ENCODE data around the gene SLC44A5.
"Not testable (repeated sequence)": the region's sequence is repeated elsewhere in the genome, so short reads cannot be mapped to it uniquely, and the experiment has no call there.

The SLC44A5 gene

DNA sequence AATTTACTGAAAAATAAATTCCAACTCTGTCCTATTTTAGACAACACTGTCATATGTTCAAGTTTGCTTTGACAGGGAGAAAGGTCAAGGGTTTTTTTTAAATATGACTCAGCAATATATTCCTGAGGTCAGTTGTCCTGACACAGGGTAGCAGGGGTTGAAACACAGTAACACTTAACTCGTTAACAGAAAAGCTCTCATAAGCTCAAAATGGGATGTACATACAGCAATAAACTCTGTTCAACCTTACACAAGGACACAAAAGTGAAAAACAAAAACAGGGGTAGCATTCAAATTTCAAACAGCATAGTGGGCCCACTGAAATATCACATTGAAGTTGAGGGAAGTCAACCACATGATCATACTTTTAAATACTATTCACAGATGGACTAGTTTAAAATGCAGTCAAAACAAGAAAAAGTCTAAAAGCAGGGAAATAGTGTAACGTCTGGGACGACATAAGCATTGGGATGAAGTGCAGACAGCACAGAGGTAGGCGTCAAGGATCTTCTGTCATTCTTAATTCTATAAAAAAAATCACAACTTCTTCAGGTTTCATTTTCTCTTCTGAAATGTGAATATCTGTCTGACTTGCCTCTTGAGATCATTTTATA lies 89.9 kb downstream of the SLC44A5 start:
- DNase-seq = no peak

GRCh38 chr1:75519651-75520427 lies 91.1 kb downstream of the SLC44A5 start:
- no peak for DNase-seq

GRCh38 chr1:75518686-75519085 lies 92.2 kb downstream of the SLC44A5 start:
- DNase-seq = no peak

GRCh38 chr1:75514270-75514669 lies 96.6 kb downstream of the SLC44A5 start:
- DNase-seq = no peak

DNA sequence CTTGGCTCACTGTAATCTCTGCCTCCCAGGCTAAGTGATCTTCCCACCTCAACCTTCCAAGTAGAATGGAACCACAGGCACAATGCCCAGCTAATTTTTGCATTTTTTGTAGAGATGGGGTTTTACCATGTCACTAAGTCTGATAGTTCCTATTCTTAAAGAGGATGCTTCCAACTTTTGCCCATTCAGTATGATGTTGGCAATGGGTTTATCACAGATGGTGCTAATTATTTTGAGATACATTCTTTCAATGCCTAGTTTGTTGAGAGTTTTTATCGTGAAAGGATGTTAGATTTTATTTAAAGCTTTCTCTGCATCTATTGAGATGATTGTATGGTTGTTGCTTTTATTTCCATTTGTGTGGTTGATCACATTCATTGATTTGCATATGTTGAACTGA lies 103.9 kb downstream of the SLC44A5 start:
- DNase-seq = no peak

GRCh38 chr1:75503221-75503974 lies 107.5 kb downstream of the SLC44A5 start:
- no peak for DNase-seq

- DNase-seq = no peak
Measured at GRCh38 chr1:75502776-75503175, 108.1 kb downstream of the SLC44A5 start.

DNA sequence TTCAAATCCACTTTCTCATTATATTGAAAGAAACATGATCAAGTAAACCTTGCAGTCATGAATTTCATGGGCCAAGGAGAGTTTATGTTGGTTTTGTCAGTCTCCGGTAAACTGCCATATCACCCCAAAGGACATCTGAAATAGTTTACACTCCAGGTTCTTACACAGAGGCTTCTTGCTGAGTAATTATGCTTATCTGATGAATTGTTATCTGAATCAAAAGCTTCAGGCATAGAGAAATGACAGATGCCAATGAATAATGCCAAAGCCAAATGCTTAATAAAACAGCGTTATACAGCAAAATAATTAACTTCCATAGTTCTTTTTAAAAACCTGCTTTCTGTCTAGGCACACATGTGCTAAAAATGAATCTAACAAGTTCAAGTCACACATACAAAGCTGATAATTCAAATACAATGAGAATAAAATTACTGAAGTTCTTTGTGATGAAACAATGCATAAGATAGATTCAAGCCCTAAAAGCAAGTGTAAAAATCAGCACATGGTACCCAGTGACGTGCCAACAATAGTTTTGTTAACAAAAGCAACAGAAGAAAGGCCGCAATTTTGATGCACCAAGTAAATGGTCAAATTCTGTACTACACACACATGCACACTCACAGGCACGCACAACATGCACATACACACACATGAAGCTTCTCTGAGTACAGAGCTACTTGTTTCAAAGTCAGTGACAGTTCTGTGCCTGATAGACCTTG lies 109.2 kb downstream of the SLC44A5 start:
- DNase-seq = no peak

- DNase-seq = no peak
Measured at GRCh38 chr1:75492011-75492410, 118.9 kb downstream of the SLC44A5 start.

DNA sequence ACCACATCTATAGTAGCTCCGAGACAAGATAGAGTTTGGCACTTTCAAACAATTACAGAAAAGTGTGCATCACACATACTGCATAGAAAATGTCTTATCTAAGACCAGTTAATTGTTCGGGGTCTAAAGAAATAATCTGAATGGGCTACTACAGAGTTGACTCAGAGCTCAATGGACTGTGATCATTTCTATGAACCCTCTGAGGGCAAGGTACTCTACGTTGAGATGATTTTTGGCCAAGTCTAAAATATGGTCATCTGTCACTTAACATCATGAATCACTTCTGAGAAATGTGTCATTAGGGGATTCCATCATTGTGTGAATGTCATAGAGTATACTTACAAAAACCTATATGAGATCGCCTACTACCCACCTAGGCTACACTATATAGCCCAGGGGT lies 123.5 kb downstream of the SLC44A5 start:
- no peak for DNase-seq

DNA sequence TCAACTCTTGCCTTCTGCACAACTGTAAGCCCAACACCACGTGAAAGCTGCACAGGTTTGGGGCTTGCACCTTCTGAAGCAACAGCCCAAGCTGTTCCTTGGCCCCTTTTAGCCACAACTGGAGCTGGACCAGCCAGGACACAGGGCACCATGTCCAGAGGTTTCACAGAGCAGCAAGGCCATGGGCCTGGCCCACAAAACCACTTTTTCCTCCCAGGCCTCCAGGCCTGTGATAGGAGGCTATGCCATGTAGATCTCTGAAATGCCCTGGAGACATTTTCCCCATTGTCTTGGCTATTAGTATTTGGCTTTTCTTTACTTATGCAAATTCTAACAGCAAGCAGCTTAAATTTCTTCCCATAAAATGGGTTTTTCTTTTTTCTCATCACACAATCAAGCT lies 126.1 kb downstream of the SLC44A5 start:
- DNase-seq = no peak

- no peak for DNase-seq
Measured at GRCh38 chr1:75482951-75483350, 128.0 kb downstream of the SLC44A5 start.

GRCh38 chr1:75476486-75476885 lies 134.4 kb downstream of the SLC44A5 start:
- DNase-seq = not testable (repeated sequence)

- DNase-seq = no peak
Measured at GRCh38 chr1:75475696-75476095, 135.2 kb downstream of the SLC44A5 start.

DNA sequence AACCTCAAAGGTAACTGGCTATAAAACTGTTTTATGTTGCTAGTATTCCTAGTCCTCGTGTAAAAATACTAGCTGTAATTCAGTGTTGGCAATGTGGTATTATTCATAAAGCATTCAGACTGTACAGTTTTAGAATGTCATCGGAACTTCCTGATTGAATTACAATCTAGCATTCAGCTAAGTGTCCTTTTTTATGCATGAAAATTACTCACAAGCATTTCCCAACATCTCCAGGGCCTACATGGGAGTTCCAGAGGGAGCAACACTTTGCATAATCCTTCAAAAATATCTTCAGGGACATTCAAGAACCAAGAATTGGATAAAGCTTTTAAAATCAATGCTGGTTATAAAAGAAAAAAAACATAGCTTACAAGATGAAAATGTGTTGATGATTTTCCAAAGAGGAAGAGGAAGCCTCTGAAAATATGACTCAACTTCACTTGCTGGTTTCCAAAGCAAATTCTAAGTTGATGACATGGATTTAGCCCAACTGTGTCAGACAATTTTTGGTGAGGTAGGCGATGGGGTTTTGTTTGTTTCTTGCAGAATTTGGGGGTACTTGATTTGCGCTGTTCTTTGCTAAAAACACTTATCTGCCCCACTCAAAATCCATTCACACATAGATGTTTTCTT lies 137.8 kb downstream of the SLC44A5 start:
- no peak for DNase-seq

DNA sequence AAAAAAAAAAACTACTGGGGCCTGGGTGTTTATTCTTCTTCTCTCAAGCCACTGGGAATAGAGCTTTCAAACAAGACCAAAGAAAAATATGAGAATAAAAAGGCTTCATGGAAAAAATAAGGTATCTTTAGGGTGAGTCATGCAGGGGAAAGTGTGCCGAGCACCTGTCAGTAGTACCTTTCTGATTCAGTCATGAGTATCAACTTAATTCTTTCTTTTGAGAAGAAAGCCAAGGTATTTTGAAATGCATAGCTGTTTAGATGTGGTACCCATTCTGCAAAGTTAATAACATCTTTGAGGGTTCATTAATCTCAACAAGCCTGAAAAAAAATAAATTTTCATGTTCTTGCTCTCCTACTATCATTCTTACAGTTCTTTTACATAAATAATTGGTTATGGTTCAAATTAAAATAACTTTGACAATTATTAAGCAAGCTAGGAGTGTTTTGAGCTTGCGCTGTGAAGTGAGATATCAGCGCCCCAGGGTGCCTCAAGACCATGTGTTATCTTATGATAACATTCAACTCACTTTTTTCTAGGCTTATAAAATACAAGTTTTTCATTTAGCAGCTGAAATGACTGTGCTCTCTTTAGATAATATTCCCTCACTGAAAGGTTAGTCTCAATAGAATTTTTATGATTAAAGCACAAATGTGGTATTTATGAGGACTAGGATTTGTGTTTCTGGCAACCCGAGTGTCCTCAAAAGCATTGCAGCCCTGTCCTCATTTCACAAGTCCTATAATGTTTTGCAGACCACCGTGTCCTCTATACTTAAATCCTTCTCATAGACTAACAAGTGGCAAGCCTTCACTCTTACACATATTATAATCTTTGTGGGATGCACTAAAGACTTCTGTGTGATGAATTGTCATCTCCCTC lies 138.6 kb downstream of the SLC44A5 start:
- no peak for DNase-seq

DNA sequence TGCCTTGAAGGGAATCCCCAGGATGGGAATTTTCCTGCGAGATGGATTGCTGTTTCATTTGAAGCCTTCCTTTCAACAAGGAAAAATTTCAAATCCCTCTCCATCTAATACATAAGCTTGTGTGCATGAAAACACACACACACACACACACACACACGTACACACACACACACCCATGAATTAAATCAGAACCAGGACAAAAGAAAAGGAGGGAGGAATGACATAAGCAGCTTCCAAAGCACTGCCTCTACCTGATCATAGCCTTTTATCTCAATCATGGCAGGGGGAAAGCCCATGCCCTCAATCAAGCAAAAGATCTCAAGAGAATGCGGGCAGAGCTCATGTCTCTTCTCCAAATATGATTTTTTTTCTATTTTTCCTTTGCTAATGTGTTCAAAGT lies 139.7 kb downstream of the SLC44A5 start:
- no peak for DNase-seq

DNA sequence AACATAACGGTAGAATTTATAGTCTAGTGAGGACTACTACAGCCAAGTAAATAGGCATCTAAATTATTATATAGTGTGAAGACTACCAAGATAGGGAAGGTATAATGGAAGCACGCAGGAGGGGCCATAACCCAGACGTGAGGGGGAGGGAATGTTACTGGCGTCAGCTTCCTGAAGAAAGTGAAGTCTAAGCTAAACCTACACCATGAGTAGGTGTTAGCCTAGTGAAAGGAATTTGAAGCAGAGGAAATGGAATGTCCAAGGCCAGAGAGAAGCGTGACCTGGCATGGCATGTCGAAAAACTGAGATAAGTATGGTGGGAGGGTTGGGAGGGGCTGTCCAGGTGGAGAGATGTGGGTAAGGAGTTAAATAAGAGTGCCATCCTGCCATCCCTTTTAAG lies 140.5 kb downstream of the SLC44A5 start:
- DNase-seq = no peak

DNA sequence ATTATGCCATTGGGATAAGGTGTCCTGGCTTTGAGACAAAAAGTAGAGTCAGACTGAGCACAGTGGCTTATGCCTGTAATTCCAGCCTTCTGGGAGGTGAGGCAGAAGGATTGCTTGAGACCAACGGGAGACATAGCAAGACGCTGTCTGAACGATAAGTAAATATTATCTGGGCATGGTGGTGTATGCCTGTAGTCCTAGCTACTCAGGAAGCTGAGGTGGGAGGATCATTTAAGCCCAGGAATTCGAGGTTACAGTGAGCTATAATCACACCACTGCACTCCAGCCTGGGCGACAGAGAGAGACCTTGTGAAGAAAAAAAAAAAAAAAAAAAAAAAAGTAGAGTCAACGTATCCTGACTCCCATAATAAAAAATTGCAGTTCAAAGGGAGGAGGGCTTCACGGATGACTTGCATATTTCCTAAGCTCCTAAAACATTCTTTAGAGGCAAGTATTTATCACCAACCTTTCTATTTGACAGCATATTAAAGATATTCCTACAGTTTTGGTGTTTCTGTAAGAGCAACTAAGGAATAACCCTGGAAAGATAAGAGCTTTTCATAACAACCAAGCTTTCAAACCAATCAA lies 141.2 kb downstream of the SLC44A5 start:
- DNase-seq = no peak

- no peak for DNase-seq
Measured at GRCh38 chr1:75461808-75462325, 149.0 kb downstream of the SLC44A5 start.

DNA sequence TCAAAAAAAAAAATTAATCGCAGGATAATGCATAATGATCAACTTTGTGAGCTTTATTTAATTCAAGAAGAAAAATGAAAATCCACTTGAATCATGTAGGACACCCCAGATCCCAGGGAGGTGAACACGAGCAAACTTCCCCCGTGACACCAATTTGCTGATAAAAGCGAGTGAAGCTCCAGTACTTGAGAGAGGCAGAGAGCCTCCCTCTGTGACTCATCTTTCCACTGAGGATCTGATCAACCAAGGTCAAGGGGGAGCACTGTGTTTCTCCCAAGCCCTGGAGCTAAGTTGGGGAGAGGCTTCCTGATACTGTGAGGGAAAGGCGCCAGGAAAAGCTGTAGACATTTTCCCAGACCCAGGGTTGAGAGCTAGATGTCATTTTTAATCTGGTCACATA lies 160.9 kb downstream of the SLC44A5 start:
- no peak for DNase-seq
